HG03520 (cell line): ENCODE data around the gene PRKCA.
"Not testable (repeated sequence)": the region's sequence is repeated elsewhere in the genome, so short reads cannot be mapped to it uniquely, and the experiment has no call there.

Experiments
- ATAC-seq: cut with Tn5 transposase; IDR thresholded peaks from one replicate; pipeline ENCODE4 v1.9.1; 2021; ENCODE audit warnings: mild to moderate bottlenecking, moderate library complexity; ENCODE audit not compliant: unreplicated experiment

The PRKCA gene

GRCh38 chr17:66691644-66692420 lies 389.4 kb downstream of the PRKCA start:
- no peak for ATAC-seq

GRCh38 chr17:66692421-66692690 lies 389.9 kb downstream of the PRKCA start:
- no peak for ATAC-seq

DNA sequence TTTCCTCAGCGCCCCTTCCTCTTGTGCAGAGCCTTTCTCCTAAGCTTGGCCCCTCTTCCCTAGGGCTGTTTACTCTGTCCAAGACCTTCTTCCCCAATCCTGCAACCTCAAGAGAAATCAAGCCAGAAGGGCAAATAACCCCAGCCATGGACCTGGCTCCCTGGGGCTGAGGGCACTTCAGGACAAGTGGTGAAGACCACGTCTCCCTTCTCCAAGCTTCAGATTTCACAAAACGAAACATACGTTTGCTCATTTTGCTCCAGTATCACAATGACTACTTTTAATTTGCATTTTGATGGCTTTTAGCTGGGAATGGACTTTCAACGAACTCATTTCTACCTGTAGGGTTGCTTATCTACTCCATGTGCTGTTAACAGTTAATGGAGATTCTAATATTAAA lies 392.7 kb downstream of the PRKCA start:
- no peak for ATAC-seq

GRCh38 chr17:66698270-66698669 lies 395.9 kb downstream of the PRKCA start:
- no peak for ATAC-seq

DNA sequence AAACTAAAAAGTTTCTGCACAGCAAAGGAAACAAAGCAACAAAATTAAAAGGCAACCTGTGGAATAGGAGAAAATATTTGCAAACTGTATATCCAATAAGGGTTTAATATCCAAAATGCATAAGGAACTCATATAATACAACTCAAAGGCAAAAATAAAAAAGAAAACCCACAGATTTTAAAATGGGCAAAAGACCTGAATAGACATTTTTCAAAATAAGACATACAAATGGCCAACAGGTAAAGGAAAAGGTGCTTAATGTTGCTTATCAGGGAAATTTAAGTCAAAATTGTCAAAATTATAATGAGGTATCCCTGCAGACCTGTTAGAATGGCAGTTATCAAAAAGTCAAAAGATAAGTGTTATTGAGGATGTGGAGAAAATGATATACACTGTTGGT lies 399.0 kb downstream of the PRKCA start:
- no peak for ATAC-seq

GRCh38 chr17:66702106-66702936 lies 399.9 kb downstream of the PRKCA start:
- no peak for ATAC-seq

- peak; percentile 10 for ATAC-seq
Measured at GRCh38 chr17:66704858-66705520, 402.6 kb downstream of the PRKCA start.

GRCh38 chr17:66706851-66707450 lies 404.5 kb downstream of the PRKCA start:
- no peak for ATAC-seq

- ATAC-seq, result no peak
Measured at GRCh38 chr17:66711401-66711800, 409.0 kb downstream of the PRKCA start.

DNA sequence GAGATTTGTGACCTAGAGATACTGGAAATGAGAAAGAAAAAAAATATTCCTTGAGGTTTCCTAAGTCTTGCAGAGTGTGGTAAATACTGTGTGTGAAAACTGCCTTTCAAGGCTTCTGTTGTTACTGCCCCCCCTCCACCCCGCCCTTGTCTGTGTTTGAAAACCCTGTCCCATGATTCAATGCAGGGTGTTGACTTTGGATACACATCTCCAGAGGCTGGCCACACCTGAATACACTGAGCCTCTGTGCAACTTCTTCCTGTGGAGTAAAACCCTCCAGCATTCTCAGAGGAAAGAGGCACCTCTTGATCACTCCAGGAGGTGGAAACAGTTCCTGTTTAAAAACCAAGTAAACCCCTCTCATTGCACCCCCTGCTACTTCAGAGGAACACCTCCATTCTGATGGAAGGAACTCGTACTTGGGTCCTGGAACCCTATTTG lies 409.5 kb downstream of the PRKCA start:
- no peak for ATAC-seq

- ATAC-seq, result no peak
Measured at GRCh38 chr17:66712453-66712852, 410.0 kb downstream of the PRKCA start.

DNA sequence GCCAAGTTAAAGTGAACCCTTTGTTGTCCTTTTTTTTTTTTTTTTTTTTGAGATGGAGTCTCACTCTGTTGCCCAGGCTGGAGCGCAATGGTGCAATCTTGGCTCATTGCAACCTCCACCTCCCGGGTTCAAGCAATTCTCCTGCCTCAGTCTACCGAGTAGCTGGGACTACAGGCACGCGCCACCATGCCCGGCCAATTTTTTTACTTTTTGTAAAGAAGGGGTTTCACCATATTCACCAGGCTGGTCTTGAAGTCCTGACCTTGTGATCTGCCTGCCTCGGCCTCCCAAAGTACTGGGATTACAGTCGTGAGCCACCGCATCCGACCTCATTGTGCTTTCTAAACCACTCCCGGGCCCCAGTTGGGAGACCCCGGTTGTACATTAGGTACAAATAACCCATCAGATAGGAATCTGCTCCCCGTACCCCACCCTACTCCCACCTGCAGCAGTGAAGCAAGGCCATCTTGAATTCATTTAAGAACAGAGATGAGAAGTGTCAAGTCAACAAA lies 410.7 kb downstream of the PRKCA start:
- ATAC-seq, result not testable (repeated sequence)

DNA sequence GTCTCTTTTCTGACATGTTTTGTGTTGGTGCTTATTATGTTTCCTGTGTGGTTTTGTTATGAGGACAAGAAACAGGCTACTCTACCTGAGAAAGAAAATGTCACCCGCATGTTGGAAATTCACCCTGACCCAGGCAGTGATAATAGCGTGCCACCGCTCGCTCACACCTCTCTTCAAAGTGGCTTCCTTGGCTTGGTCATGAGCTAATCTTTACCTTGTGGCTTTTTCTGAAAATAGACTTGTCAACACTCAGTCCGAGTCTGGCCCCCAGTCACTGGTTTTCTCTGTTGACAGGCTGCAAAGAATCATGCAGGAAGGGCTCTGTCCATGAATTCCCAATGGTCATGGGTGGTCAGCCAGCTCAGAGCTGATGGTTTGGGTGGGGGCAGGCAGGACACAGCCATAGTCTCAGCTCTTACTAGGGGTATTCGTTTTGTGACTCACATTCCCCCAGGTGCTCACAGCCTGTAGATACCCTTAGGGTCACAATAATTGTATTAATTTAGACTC lies 411.2 kb downstream of the PRKCA start:
- ATAC-seq, result peak; percentile 54

GRCh38 chr17:66714046-66715023 lies 411.9 kb downstream of the PRKCA start:
- ATAC-seq, result no peak

GRCh38 chr17:66715076-66715675 lies 412.8 kb downstream of the PRKCA start:
- no peak for ATAC-seq

- ATAC-seq, result no peak
Measured at GRCh38 chr17:66715745-66716156, 413.3 kb downstream of the PRKCA start.

DNA sequence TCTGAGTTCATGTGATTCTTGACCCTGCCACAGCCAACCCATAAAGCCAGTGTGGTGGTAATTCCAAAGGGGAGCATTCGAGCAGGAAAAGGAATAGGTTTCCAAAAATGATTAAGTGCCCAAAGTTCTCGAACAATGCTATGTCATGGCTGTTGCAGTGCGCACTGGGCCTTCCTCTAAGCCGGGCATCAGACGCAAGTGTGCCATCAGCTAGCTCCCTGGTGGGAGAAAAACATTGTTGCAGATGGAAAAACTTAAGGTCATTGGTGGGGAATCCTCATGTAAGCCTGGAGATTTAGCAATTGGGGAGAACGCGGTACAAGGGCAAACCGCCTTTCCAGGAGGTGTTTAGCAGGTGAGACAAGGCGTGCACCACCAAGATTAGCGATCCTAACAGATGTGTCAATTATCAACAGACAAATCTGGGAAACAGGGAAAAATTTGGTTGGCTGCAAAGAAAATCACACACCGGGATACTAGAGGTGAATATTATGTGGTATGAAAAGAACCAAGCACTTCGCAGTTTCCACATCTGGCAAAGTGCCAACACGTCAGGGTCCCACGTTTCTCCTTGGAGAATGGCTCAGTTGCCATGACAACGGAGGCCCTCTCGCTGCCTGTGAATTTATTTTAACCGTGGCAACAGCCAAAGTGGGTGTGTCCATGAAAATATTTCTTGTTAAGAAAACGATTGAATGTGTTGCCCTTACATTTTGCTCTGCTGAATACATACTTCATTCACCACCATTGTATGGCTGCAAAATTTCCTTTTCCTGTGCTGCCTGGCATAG lies 414.0 kb downstream of the PRKCA start:
- ATAC-seq, result no peak

- ATAC-seq, result peak; percentile 62
Measured at GRCh38 chr17:66717641-66718058, 415.2 kb downstream of the PRKCA start.

- no peak for ATAC-seq
Measured at GRCh38 chr17:66720027-66720426, 417.6 kb downstream of the PRKCA start.
